PFSK-1 (cell line): ENCODE results near the gene CHST11.

Experiments
- POLR2AphosphoS5 ChIP-seq: IDR thresholded peaks from 2 replicates; pipeline ENCODE4 v1.6.1; 2012; ENCODE audit warnings: low read depth, mild to moderate bottlenecking, control low read depth, low read length, moderate library complexity
- REST ChIP-seq, 2 experiments: IDR thresholded peaks; 2 replicates each; pipeline versions ENCODE4 v1.6.1 to v1.8.0; 2011 to 2012; ENCODE audit warnings: low read depth in 2 of 2, low read length in 2 of 2, control low read depth in 1 of 2, inconsistent platforms in 1 of 2, mild to moderate bottlenecking in 1 of 2, moderate library complexity in 1 of 2; ENCODE audit not compliant: insufficient read depth in 1 of 2
- SIN3A ChIP-seq: IDR thresholded peaks from 2 replicates; pipeline ENCODE4 v1.6.1; 2012; ENCODE audit warnings: mild to moderate bottlenecking, low read length, moderate library complexity, borderline replicate concordance; ENCODE audit not compliant: insufficient read depth

GRCh38 chr12:104641862-104642261, 185.1 kb downstream of the CHST11 start:
- no peak for TF ChIP-seq REST (IDR thresholded peaks at IDR 0.05; ENCODE audit: insufficient read depth in 1 of 2, low read depth in 2 of 2, low read length in 2 of 2)
- no peak for TF ChIP-seq SIN3A
- TF ChIP-seq POLR2AphosphoS5: no peak
